Kidney epithelial cell (primary cell): ENCODE results near the gene ARHGAP6. TPM values are rescaled to one million over a fixed set of nuclear protein-coding genes. Genes with fewer than 3 reads are reported as not detected.

Experiments used
- DNase-seq: peaks from one replicate; pipeline ENCODE4 v3.0.0-alpha.2; 2010; ENCODE audit warnings: low read depth
- H3K27me3 ChIP-seq: 2 replicates; pipeline ENCODE4 v1.6.0; 2011; ENCODE audit warnings: low read length; ENCODE audit not compliant: control insufficient read depth, insufficient read depth
- H3K36me3 ChIP-seq: 2 replicates; pipeline ENCODE4 v1.5.1; 2011; ENCODE audit warnings: low read length; ENCODE audit not compliant: control insufficient read depth, insufficient read depth
- H3K4me3 ChIP-seq: 2 replicates; pipeline ENCODE4 v1.5.1; 2011; ENCODE audit warnings: low read depth, mild to moderate bottlenecking, control low read depth, low read length
- CTCF ChIP-seq: IDR thresholded peaks from 2 replicates; pipeline ENCODE4 v1.5.1; 2011; ENCODE audit warnings: mild to moderate bottlenecking, moderate library complexity, low read length, control low read depth, inconsistent platforms; ENCODE audit not compliant: insufficient read depth, poor library complexity, severe bottlenecking
- total RNA-seq: library from RNA; depleted of rRNA; stranded (reverse); fragments of >200 nt; gene quantifications from 2 replicates; pipeline ENCODE4 v1.2.3, GENCODE V29; 2015

ARHGAP6 gene
- total RNA-seq, 1 donor from 2014 or later: 1.7 TPM

- DNase-seq: no peak
- H3K27me3 ChIP-seq: no peaks in the 10 kb centered on the region
- no peak overlapping the region for H3K4me3 ChIP-seq
- no peak for TF ChIP-seq CTCF
- no peaks in the 10 kb centered on the region for H3K36me3 ChIP-seq
These were observed 566.3 kb downstream of the ARHGAP6 start for GRCh38 chrX:11099465-11099864.

GRCh38 chrX:11097933-11098332 is 567.8 kb downstream of the ARHGAP6 start:
- no peak for DNase-seq
- no peak for TF ChIP-seq CTCF
- H3K27me3 ChIP-seq: no peaks in the 10 kb centered on the region
- no peaks in the 10 kb centered on the region for H3K36me3 ChIP-seq
- no peak overlapping the region for H3K4me3 ChIP-seq

GRCh38 chrX:11089802-11090201 is 575.9 kb downstream of the ARHGAP6 start:
- no peak overlapping the region for H3K4me3 ChIP-seq
- DNase-seq: no peak
- H3K36me3 ChIP-seq: no peaks in the 10 kb centered on the region
- no peaks in the 10 kb centered on the region for H3K27me3 ChIP-seq
- TF ChIP-seq CTCF: no peak

Other genes with a start within 250 kb of the ARHGAP6 start
- 30.9 and 32.1 TPM in 2 replicates for gene MSL3, start 92.3 kb upstream of the ARHGAP6 start, total RNA-seq